OCI-LY1 (cell line): ENCODE measurements around the gene BATF.

Experiments
- H2AFZ ChIP-seq: fragments of 200-600 bp; sonication (generic), shearing (Covaris generic); 2 replicates; pipeline ENCODE4 v1.6.0; 2014; ENCODE audit warnings: antibody characterized with exemption, mild to moderate bottlenecking, low read length
- H3F3A ChIP-seq: fragments of 200-600 bp; sonication (generic), shearing (Covaris generic); 2 replicates; pipeline ENCODE4 v1.6.0; 2014; ENCODE audit warnings: mild to moderate bottlenecking, antibody characterized with exemption, low read length, moderate library complexity; ENCODE audit not compliant: insufficient read depth
- H3K27ac ChIP-seq: fragments of 200-600 bp; sonication (generic); 2 replicates; pipeline ENCODE4 v1.5.1; 2014; ENCODE audit warnings: low read length, mixed run types, mild to moderate bottlenecking, low read depth; ENCODE audit not compliant: poor library complexity, severe bottlenecking
- H3K27me3 ChIP-seq: fragments of 200-600 bp; sonication (generic); 2 replicates; pipeline ENCODE4 v1.6.0; 2014; ENCODE audit warnings: antibody characterized with exemption, mild to moderate bottlenecking, low read length, moderate library complexity; ENCODE audit not compliant: insufficient read depth
- H3K36me3 ChIP-seq: fragments of 200-600 bp; sonication (generic); 2 replicates; pipeline ENCODE4 v1.6.1; 2014; ENCODE audit warnings: mild to moderate bottlenecking, antibody characterized with exemption, low read length, moderate library complexity, mixed read lengths; ENCODE audit not compliant: insufficient read depth
- H3K4me1 ChIP-seq: fragments of 200-600 bp; sonication (generic); 2 replicates; pipeline ENCODE4 v1.5.1; 2014; ENCODE audit warnings: mild to moderate bottlenecking, low read length, moderate library complexity; ENCODE audit not compliant: insufficient read depth, severe bottlenecking
- H3K4me2 ChIP-seq: fragments of 200-600 bp; sonication (generic), shearing (Covaris generic); 2 replicates; pipeline ENCODE4 v1.6.1; 2014; ENCODE audit warnings: low read length
- H3K4me3 ChIP-seq: fragments of 200-600 bp; sonication (generic); 2 replicates; pipeline ENCODE4 v1.5.1; 2014; ENCODE audit warnings: low read length, low read depth, mild to moderate bottlenecking, mixed read lengths; ENCODE audit not compliant: poor library complexity, severe bottlenecking
- H3K79me2 ChIP-seq: fragments of 200-600 bp; shearing (Covaris generic); 2 replicates; pipeline ENCODE4 v1.6.1; 2016; ENCODE audit warnings: mixed run types, low read length, mixed read lengths; ENCODE audit not compliant: insufficient read depth
- H3K9ac ChIP-seq: fragments of 200-600 bp; sonication (generic), shearing (Covaris generic); 2 replicates; pipeline ENCODE4 v1.6.1; 2014; ENCODE audit warnings: mild to moderate bottlenecking, low read length, mixed read lengths
- H3K9me2 ChIP-seq: fragments of 200-600 bp; sonication (generic), shearing (Covaris generic); 2 replicates; pipeline ENCODE4 v1.6.1; 2014; ENCODE audit warnings: low read depth, mild to moderate bottlenecking, low read length, mixed read lengths
- H3K9me3 ChIP-seq: fragments of 200-600 bp; shearing (Covaris generic); 2 replicates; pipeline ENCODE4 v1.6.1; 2014; ENCODE audit warnings: low read length, mixed read lengths
- H4K20me1 ChIP-seq: fragments of 200-600 bp; sonication (generic), shearing (Covaris generic); 2 replicates; pipeline ENCODE4 v1.6.0; 2016; ENCODE audit warnings: mild to moderate bottlenecking, low read length; ENCODE audit not compliant: insufficient read depth
- CTCF ChIP-seq: fragments of 200-600 bp; sonication (generic), shearing (Covaris generic); IDR thresholded peaks from 2 replicates; pipeline ENCODE4 v1.5.1; 2017; ENCODE audit warnings: mild to moderate bottlenecking, antibody characterized with exemption, low read length, moderate library complexity, mixed read lengths
- EZH2 ChIP-seq: fragments of 200-600 bp; sonication (generic), shearing (Covaris generic); IDR thresholded peaks from 2 replicates; pipeline ENCODE4 v1.8.0; 2017; ENCODE audit warnings: borderline replicate concordance, mixed run types, mild to moderate bottlenecking, antibody characterized with exemption, low read length, moderate library complexity, mixed read lengths

The BATF gene

GRCh38 chr14:75591331-75591946 is 69.2 kb downstream of the BATF start:
- TF ChIP-seq CTCF (no peak), EZH2 (no peak)
- Histone ChIP-seq H3K9me2 (no peaks in the 10 kb centered on the region), H3K36me3 (no peaks in the 10 kb centered on the region; the same call in 1 of the 2 replicates), H3K4me2 (no peak overlapping the region), H3K27me3 (no peaks in the 10 kb centered on the region), H3K9me3 (0 out of 2 replicates have a peak, but pooled peaks cover 5% of the 10 kb centered on the region), H3K4me3 (no peak overlapping the region), H2AFZ (no peak overlapping the region), H4K20me1 (no peaks in the 10 kb centered on the region), H3K9ac (no peak overlapping the region), H3K79me2 (no peaks in the 10 kb centered on the region), H3K27ac (no peak overlapping the region), H3K4me1 (no peaks in the 10 kb centered on the region), H3F3A (no peaks in the 10 kb centered on the region)

- no peaks in the 10 kb centered on the region for H3K9me2 ChIP-seq
- H3K27me3 ChIP-seq = no peaks in the 10 kb centered on the region
- H3K4me1 ChIP-seq = no peaks in the 10 kb centered on the region
- H3K4me2 ChIP-seq = no peak overlapping the region
- H3K9me3 ChIP-seq = 0 out of 2 replicates have a peak, but pooled peaks cover 5% of the 10 kb centered on the region
- H3K79me2 ChIP-seq = no peaks in the 10 kb centered on the region
- H4K20me1 ChIP-seq = no peaks in the 10 kb centered on the region
- no peak for TF ChIP-seq EZH2
- no peak for TF ChIP-seq CTCF
- H3K9ac ChIP-seq = no peak overlapping the region
- H3K27ac ChIP-seq = no peak overlapping the region
- no peaks in the 10 kb centered on the region; the same call in 1 of the 2 replicates for H3K36me3 ChIP-seq
- no peak overlapping the region for H3K4me3 ChIP-seq
- no peaks in the 10 kb centered on the region for H3F3A ChIP-seq
- H2AFZ ChIP-seq = no peak overlapping the region
These were observed 69.8 kb downstream of the BATF start for GRCh38 chr14:75591987-75592575.

- Histone ChIP-seq H3K9me2 (no peaks in the 10 kb centered on the region), H3K4me1 (no peaks in the 10 kb centered on the region), H3F3A (no peaks in the 10 kb centered on the region), H3K36me3 (no peaks in the 10 kb centered on the region; the same call in 1 of the 2 replicates), H3K4me2 (no peak overlapping the region), H3K4me3 (no peak overlapping the region), H3K9me3 (0 out of 2 replicates have a peak, but pooled peaks cover 5% of the 10 kb centered on the region), H3K27me3 (no peaks in the 10 kb centered on the region), H3K9ac (no peak overlapping the region), H2AFZ (no peak overlapping the region), H3K27ac (no peak overlapping the region), H3K79me2 (no peaks in the 10 kb centered on the region), H4K20me1 (no peaks in the 10 kb centered on the region)
- TF ChIP-seq CTCF (no peak), EZH2 (no peak)
These were observed 73.0 kb downstream of the BATF start for GRCh38 chr14:75595226-75595625.
